Neuronal stem cell (in vitro differentiated cells): ENCODE results near the gene IGFBP2.

ENCODE experiments used
- DNase-seq: peaks from one replicate; pipeline ENCODE4 v3.0.0-alpha.2; 2013; ENCODE audit warnings: low spot score
- H2AFZ ChIP-seq: one replicate; pipeline ENCODE4 v1.6.1; 2013; ENCODE audit warnings: mild to moderate bottlenecking, low read length, inconsistent platforms
- H2AK5ac ChIP-seq: 2 replicates; pipeline ENCODE4 v1.6.1; 2013; ENCODE audit warnings: low read depth, mild to moderate bottlenecking, inconsistent platforms, low read length, moderate library complexity, mixed read lengths
- H2BK120ac ChIP-seq: 2 replicates; pipeline ENCODE4 v1.6.1; 2013; ENCODE audit warnings: low read depth, mild to moderate bottlenecking, inconsistent platforms, low read length, moderate library complexity, mixed read lengths
- H2BK12ac ChIP-seq: one replicate; pipeline ENCODE4 v1.6.1; 2013; ENCODE audit warnings: low read length, inconsistent platforms
- H2BK15ac ChIP-seq: 2 replicates; pipeline ENCODE4 v1.6.1; 2013; ENCODE audit warnings: mild to moderate bottlenecking, low read length, inconsistent platforms, mixed read lengths
- H2BK5ac ChIP-seq: one replicate; pipeline ENCODE4 v1.6.1; 2013; ENCODE audit warnings: inconsistent platforms, mild to moderate bottlenecking, low read length, moderate library complexity
- H3K14ac ChIP-seq: one replicate; pipeline ENCODE4 v1.6.1; 2013; ENCODE audit warnings: low read length, inconsistent platforms
- H3K18ac ChIP-seq: 2 replicates; pipeline ENCODE4 v1.6.1; 2013; ENCODE audit warnings: low read length, inconsistent platforms
- H3K23ac ChIP-seq: 2 replicates; pipeline ENCODE4 v1.6.1; 2013; ENCODE audit warnings: low read depth, mild to moderate bottlenecking, mixed read lengths, low read length, inconsistent platforms; ENCODE audit not compliant: poor library complexity
- H3K27ac ChIP-seq: replicated peaks from 3 replicates; pipeline ENCODE4 v1.5.1; 2013; ENCODE audit warnings: low read length, inconsistent platforms
- H3K27me3 ChIP-seq, 3 experiments: 2 replicates each; pipeline ENCODE4 v1.6.1; 2013; ENCODE audit warnings: low read length in 3 of 3, mild to moderate bottlenecking in 2 of 3, inconsistent platforms in 1 of 3, low read depth in 1 of 3, mixed read lengths in 1 of 3, moderate library complexity in 1 of 3; ENCODE audit not compliant: control insufficient read depth in 3 of 3, insufficient read depth in 3 of 3
- H3K36me3 ChIP-seq, 2 donors: replicated peaks in 1 of 2; 2 replicates each; pipeline ENCODE4 v1.6.1; 2013; ENCODE audit warnings: low read length in 2 of 2; ENCODE audit not compliant: control insufficient read depth in 2 of 2, insufficient read depth in 2 of 2
- H3K4ac ChIP-seq: 2 replicates; pipeline ENCODE4 v1.6.1; 2013; ENCODE audit warnings: inconsistent platforms, mild to moderate bottlenecking, low read length, moderate library complexity
- H3K4me1 ChIP-seq, 2 donors: 1 replicate in 1 of 2; 2 replicates in 1 of 2; pipeline ENCODE4 v1.6.1; 2013; ENCODE audit warnings: low read length in 2 of 2, low read depth in 1 of 2; ENCODE audit not compliant: control insufficient read depth in 2 of 2, insufficient read depth in 1 of 2
- H3K4me2 ChIP-seq: one replicate; pipeline ENCODE4 v1.6.1; 2013; ENCODE audit warnings: mild to moderate bottlenecking, low read length, inconsistent platforms; ENCODE audit not compliant: insufficient read depth, poor library complexity, severe bottlenecking
- H3K4me3 ChIP-seq, 2 donors: 2 replicates each; pipeline ENCODE4 v1.5.1; 2013; ENCODE audit warnings: low read length in 2 of 2, mild to moderate bottlenecking in 2 of 2, inconsistent platforms in 1 of 2, moderate library complexity in 1 of 2
- H3K79me1 ChIP-seq: one replicate; pipeline ENCODE4 v1.6.1; 2013; ENCODE audit warnings: low read depth, mild to moderate bottlenecking, inconsistent platforms, low read length, moderate library complexity
- H3K9ac ChIP-seq: one replicate; pipeline ENCODE4 v1.6.1; 2013; ENCODE audit warnings: mild to moderate bottlenecking, low read depth, low read length, inconsistent platforms; ENCODE audit not compliant: poor library complexity
- H3K9me3 ChIP-seq, 2 donors: replicated peaks in 1 of 2; 2 replicates each; pipeline versions ENCODE3 to v1.6.1; 2013; ENCODE audit warnings: low read length in 2 of 2, mild to moderate bottlenecking in 2 of 2, inconsistent platforms in 1 of 2, low read depth in 1 of 2, mixed read lengths in 1 of 2, moderate library complexity in 1 of 2; ENCODE audit not compliant: control insufficient read depth in 2 of 2, insufficient read depth in 1 of 2
- H4K8ac ChIP-seq: one replicate; pipeline ENCODE4 v1.6.1; 2013; ENCODE audit warnings: low read depth, mild to moderate bottlenecking, inconsistent platforms, low read length, moderate library complexity
- H4K91ac ChIP-seq: one replicate; pipeline ENCODE4 v1.6.1; 2013; ENCODE audit warnings: low read length, low read depth, mild to moderate bottlenecking, inconsistent platforms; ENCODE audit not compliant: poor library complexity
- WGBS, 2 donors: extraction: QIAGEN DNeasy Blood & Tissue Kit; methylation state at CpG; one replicate each; pipeline ENCODE4 v1.1.7; 2013; ENCODE audit warnings: missing lambda C conversion rate in 2 of 2, mixed read lengths in 1 of 2; ENCODE audit not compliant: insufficient read length in 2 of 2, insufficient replicate concordance in 1 of 2; ENCODE audit errors: extremely low coverage in 2 of 2; 5-methylcytosine and 5-hydroxymethylcytosine counted together

IGFBP2 gene

GRCh38 chr2:216693414-216694080 lies 60.3 kb downstream of the IGFBP2 start:
- peak overlapping the region; percentile 84 for H3K27ac ChIP-seq
- WGBS, 2 donors: no CpG with 5 or more reads among the region's 15 CpGs

GRCh38 chr2:216694082-216694825 lies 61.0 kb downstream of the IGFBP2 start:
- Histone ChIP-seq H3K36me3 (peaks cover 4 to 13% of the 10 kb centered on the region in 2 donors), H4K8ac (no peak overlapping the region), H2BK120ac (peak overlapping the region; percentile 97), H3K4me2 (peak overlapping the region; percentile 75), H2BK5ac (peak overlapping the region; percentile 99), H3K9me3 (no peaks in the 10 kb centered on the region), H2AK5ac (peak overlapping the region; percentile 96), H3K4me1 (peaks cover 21 to 49% of the 10 kb centered on the region in 2 donors), H3K23ac (peak overlapping the region; percentile 86), H3K18ac (peak overlapping the region; percentile 100), H3K9ac (peak overlapping the region; percentile 100), H3K14ac (peak overlapping the region; percentile 99), H2BK15ac (peak overlapping the region; percentile 93), H3K27me3 (no peaks in the 10 kb centered on the region), H3K27ac (peak overlapping the region; percentile 84), H3K4me3 (peak overlapping the region; percentile 75 to 94), H2BK12ac (peak overlapping the region; percentile 67), H3K79me1 (no peaks in the 10 kb centered on the region), H2AFZ (peak overlapping the region; percentile 81), H4K91ac (peak overlapping the region; percentile 38), H3K4ac (peak overlapping the region; percentile 86)
- DNase-seq: no peak
- WGBS, 2 donors: no CpG with 5 or more reads among the region's 59 CpGs

More at GRCh38 chr2:216693414-216694080, 60.3 kb downstream of the IGFBP2 start:
- H2BK12ac ChIP-seq: no peak overlapping the region
- peak overlapping the region; percentile 81 for H2AFZ ChIP-seq
- H3K4me3 ChIP-seq: peak overlapping the region; percentile 75 to 94
- H2BK120ac ChIP-seq: peak overlapping the region; percentile 97
- no peak overlapping the region for H2BK15ac ChIP-seq
- no peak for DNase-seq
- H4K8ac ChIP-seq: no peak overlapping the region
- peak overlapping the region; percentile 99 for H2BK5ac ChIP-seq
- H3K23ac ChIP-seq: no peak overlapping the region
- no peaks in the 10 kb centered on the region for H3K9me3 ChIP-seq
- peaks cover 8 to 20% of the 10 kb centered on the region in 2 donors for H3K36me3 ChIP-seq
- H3K4me1 ChIP-seq: peaks cover 26 to 46% of the 10 kb centered on the region in 2 donors
- H2AK5ac ChIP-seq: no peak overlapping the region
- H3K79me1 ChIP-seq: no peaks in the 10 kb centered on the region
- H3K14ac ChIP-seq: no peak overlapping the region
- H4K91ac ChIP-seq: no peak overlapping the region
- H3K27me3 ChIP-seq: no peaks in the 10 kb centered on the region
- peak overlapping the region; percentile 100 for H3K9ac ChIP-seq
- H3K4ac ChIP-seq: no peak overlapping the region
- peak overlapping the region; percentile 40 for H3K4me2 ChIP-seq
- peak overlapping the region; percentile 82 for H3K18ac ChIP-seq

GRCh38 chr2:216694826-216695217 lies 61.6 kb downstream of the IGFBP2 start:
- Histone ChIP-seq H3K9ac (peak overlapping the region; percentile 100), H4K91ac (no peak overlapping the region), H3K9me3 (no peaks in the 10 kb centered on the region), H3K4me2 (peak overlapping the region; percentile 75), H3K27ac (peak overlapping the region; percentile 84), H3K14ac (peak overlapping the region; percentile 99), H3K23ac (peak overlapping the region; percentile 86), H3K4me3 (peak overlapping the region; percentile 75 to 94), H2BK120ac (peak overlapping the region; percentile 97), H2BK5ac (peak overlapping the region; percentile 99), H3K79me1 (no peaks in the 10 kb centered on the region), H2BK15ac (peak overlapping the region; percentile 93), H3K4ac (peak overlapping the region; percentile 86), H2AFZ (peak overlapping the region; percentile 81), H2AK5ac (peak overlapping the region; percentile 96), H3K18ac (peak overlapping the region; percentile 100), H2BK12ac (no peak overlapping the region), H4K8ac (no peak overlapping the region), H3K27me3 (no peaks in the 10 kb centered on the region), H3K36me3 (peaks cover 1 to 7% of the 10 kb centered on the region in 2 donors), H3K4me1 (peaks cover 16 to 49% of the 10 kb centered on the region in 2 donors)
- DNase-seq: no peak
- WGBS, 2 donors: no CpG with 5 or more reads among the region's 10 CpGs

GRCh38 chr2:216695401-216695821 lies 62.2 kb downstream of the IGFBP2 start, which contains the start of gene IGFBP5:
TSS of gene IGFBP5 (minus strand) at chr2:216695549. CDS start at chr2:216694775, 774 bp downstream.
- Histone ChIP-seq H3K18ac (peak within 1 kb of the TSS; percentile 100), H3K4me3 (peak within 1 kb of the TSS; percentile 75 to 94), H3K23ac (peak within 1 kb of the TSS; percentile 86), H2BK15ac (peak within 1 kb of the TSS; percentile 93), H2BK12ac (peak within 1 kb of the TSS; percentile 67), H3K4me2 (peak within 1 kb of the TSS; percentile 75), H2AFZ (peak within 1 kb of the TSS; percentile 81), H4K8ac (no peak within 1 kb of the TSS), H3K9me3 (no peaks in the 10 kb centered on the region), H3K79me1 (no peaks in the 10 kb centered on the region), H3K27me3 (no peaks in the 10 kb centered on the region), H3K4ac (peak within 1 kb of the TSS; percentile 86), H2BK120ac (peak within 1 kb of the TSS; percentile 97), H3K36me3 (peaks cover 0 to 3% of the 10 kb centered on the region in 2 donors), H2AK5ac (peak within 1 kb of the TSS; percentile 96), H3K4me1 (peaks cover 15 to 44% of the 10 kb centered on the region in 2 donors), H4K91ac (peak within 1 kb of the TSS; percentile 38), H3K14ac (peak within 1 kb of the TSS; percentile 99), H3K9ac (peak within 1 kb of the TSS; percentile 100), H3K27ac (peak within 1 kb of the TSS; percentile 84), H2BK5ac (peak within 1 kb of the TSS; percentile 99)
- no CpG with 5 or more reads among the region's 16 CpGs for WGBS, 2 donors
- peak; percentile 91 for DNase-seq
